ENCODE results near the gene TLL2. TPM values are rescaled to one million over a fixed set of nuclear protein-coding genes. Genes with fewer than 3 reads are reported as not detected.
A peak's percentile ranks its signal among the peaks of the same experiment; 100 is the strongest.

The TLL2 gene
- total and polyA plus RNA-seq, 9 of the 15 experiments (the other 6 are each of a cell fraction or from before 2014, with no cell fraction given) = 0.09 TPM; not detected in 8

DNA sequence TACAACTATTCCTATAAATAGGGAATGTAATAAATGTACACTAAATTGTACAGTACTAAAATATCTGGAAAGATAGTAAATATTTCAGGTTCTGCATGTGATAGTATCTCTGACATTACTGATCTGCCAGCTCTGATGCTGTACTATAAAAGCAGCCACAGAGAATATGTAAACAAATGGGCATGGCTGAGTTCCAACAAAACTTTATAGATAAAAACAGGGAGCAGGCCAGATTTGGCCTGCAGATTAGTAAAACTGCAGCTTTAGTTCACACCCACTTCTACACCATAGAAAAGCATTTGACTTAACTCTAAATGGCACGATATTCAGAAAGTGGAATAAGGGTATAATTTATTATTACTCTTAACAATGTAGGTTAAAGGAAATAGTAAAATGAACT lies 18.8 kb upstream of the TLL2 start:
- ChIA-PET POLR2A (no interaction called here), CTCF (ENCODE audit: low intra/inter-chr PET ratio) (no interaction called here)
- BruUV-seq (replicated peaks) = no TSS peak

More for the DNA sequence above, 18.8 kb upstream of the TLL2 start:
- in situ Hi-C loops (cut with MboI) = no loop called here
- ATAC-seq (no peak), DNase-seq (ENCODE audit: extremely low read depth in 1 of 4, low spot score in 3 of 4) (no peak), FAIRE-seq (no peak)
- Histone ChIP-seq H3K4me2 (ENCODE audit: insufficient read depth, low read length) (no peak overlapping the region), H4K20me1 (replicated peaks; ENCODE audit: control insufficient read depth, insufficient read depth, low read length) (no peaks in the 10 kb centered on the region), H3K36me3 (ENCODE audit: control insufficient read depth, insufficient read depth, low read length) (peaks cover 68% of the 10 kb centered on the region; the same call in 2 of the 3 replicates), H3K9ac (ENCODE audit: insufficient read depth in 1 of 2, low read depth in 2 of 2, low read length in 2 of 2) (no peak overlapping the region), H3K9me3 (replicated peaks; ENCODE audit: control insufficient read depth, insufficient read depth, low read depth, low read length) (no peaks in the 10 kb centered on the region), H3K27ac (ENCODE audit: extremely low read depth, low read depth, low read length) (no peak overlapping the region), H3K9me1 (ENCODE audit: control insufficient read depth, insufficient read depth, low read length) (no peaks in the 10 kb centered on the region), H3K4me1 (replicated peaks in 1 of 2; ENCODE audit: control insufficient read depth in 2 of 2, insufficient read depth in 2 of 2, low read length in 2 of 2) (no peaks in the 10 kb centered on the region), H2AFZ (ENCODE audit: low read depth, low read length) (no peak overlapping the region), H3K79me2 (ENCODE audit: control insufficient read depth, insufficient read depth, low read length) (peaks cover 8% of the 10 kb centered on the region; the same call in 2 of the 3 replicates), H3K4me3 (no peak overlapping the region), H3K27me3 (ENCODE audit: control insufficient read depth in 2 of 2, insufficient read depth in 2 of 2, low read length in 2 of 2) (no peaks in the 10 kb centered on the region)
- WGBS (ENCODE audit: insufficient coverage, low coverage, missing lambda C conversion rate) = 58% methylated on average over 1 of the region's 1 CpG
- intact Hi-C loops (cut with micrococcal nuclease) = no loop called here
- TF ChIP-seq HMGN3 (IDR thresholded peaks at IDR 0.05; ENCODE audit: borderline replicate concordance, extremely low read depth, insufficient read length, low read depth, low read length) (no peak), TCFL5 (CRISPR knock-in tag; conservative IDR thresholded peaks at IDR 0.05) (no peak)
- TF ChIP-seq, protein P1, sequence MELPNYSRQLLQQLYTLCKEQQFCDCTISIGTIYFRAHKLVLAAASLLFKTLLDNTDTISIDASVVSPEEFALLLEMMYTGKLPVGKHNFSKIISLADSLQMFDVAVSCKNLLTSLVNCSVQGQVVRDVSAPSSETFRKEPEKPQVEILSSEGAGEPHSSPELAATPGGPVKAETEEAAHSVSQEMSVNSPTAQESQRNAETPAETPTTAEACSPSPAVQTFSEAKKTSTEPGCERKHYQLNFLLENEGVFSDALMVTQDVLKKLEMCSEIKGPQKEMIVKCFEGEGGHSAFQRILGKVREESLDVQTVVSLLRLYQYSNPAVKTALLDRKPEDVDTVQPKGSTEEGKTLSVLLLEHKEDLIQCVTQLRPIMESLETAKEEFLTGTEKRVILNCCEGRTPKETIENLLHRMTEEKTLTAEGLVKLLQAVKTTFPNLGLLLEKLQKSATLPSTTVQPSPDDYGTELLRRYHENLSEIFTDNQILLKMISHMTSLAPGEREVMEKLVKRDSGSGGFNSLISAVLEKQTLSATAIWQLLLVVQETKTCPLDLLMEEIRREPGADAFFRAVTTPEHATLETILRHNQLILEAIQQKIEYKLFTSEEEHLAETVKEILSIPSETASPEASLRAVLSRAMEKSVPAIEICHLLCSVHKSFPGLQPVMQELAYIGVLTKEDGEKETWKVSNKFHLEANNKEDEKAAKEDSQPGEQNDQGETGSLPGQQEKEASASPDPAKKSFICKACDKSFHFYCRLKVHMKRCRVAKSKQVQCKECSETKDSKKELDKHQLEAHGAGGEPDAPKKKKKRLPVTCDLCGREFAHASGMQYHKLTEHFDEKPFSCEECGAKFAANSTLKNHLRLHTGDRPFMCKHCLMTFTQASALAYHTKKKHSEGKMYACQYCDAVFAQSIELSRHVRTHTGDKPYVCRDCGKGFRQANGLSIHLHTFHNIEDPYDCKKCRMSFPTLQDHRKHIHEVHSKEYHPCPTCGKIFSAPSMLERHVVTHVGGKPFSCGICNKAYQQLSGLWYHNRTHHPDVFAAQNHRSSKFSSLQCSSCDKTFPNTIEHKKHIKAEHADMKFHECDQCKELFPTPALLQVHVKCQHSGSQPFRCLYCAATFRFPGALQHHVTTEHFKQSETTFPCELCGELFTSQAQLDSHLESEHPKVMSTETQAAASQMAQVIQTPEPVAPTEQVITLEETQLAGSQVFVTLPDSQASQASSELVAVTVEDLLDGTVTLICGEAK (IDR thresholded peaks at IDR 0.05) = peak; percentile 77
- TF ChIP-seq, protein P1 (CRISPR knock-in tag; IDR thresholded peaks at IDR 0.05) = no peak

All from K562 (cell line).